Stimulated activated CD4-positive, alpha-beta T cell treated with anti-CD3 and anti-CD28 coated beads, Interleukin-4, amount 100 ng/mL, for 4 hours (primary cell): ENCODE measurements around the gene SFXN4.
A peak's percentile ranks its signal among the peaks of the same experiment; 100 is the strongest.
"Not testable (repeated sequence)": the region's sequence is repeated elsewhere in the genome, so short reads cannot be mapped to it uniquely, and the experiment has no call there.

ENCODE experiments used
- DNase-seq, 2 experiments: peaks; one replicate each; pipeline ENCODE4 v3.0.0-alpha.2; 2020

Gene SFXN4

GRCh38 chr10:119190353-119190752 is 24.8 kb upstream of the SFXN4 start:
- DNase-seq = no peak

GRCh38 chr10:119189811-119190282 is 24.3 kb upstream of the SFXN4 start:
- DNase-seq = no peak

GRCh38 chr10:119183664-119184412 is 18.3 kb upstream of the SFXN4 start:
- DNase-seq = no peak

GRCh38 chr10:119180850-119181400 is 15.4 kb upstream of the SFXN4 start:
- not testable (repeated sequence) for DNase-seq

GRCh38 chr10:119178372-119179119 is 13.0 kb upstream of the SFXN4 start, which contains the start of gene PRDX3:
Gene PRDX3, minus strand, starts transcription at chr10:119178812. Its CDS starts 22 bp downstream, at chr10:119178790.
- DNase-seq = peak; percentile 92 to 96

GRCh38 chr10:119177708-119178371 is 12.3 kb upstream of the SFXN4 start:
- DNase-seq = peak in 1 of 2 experiments; percentile 32

- no peak for DNase-seq
Measured at GRCh38 chr10:119176166-119176565, 10.7 kb upstream of the SFXN4 start.

GRCh38 chr10:119174109-119174508 is 8.6 kb upstream of the SFXN4 start:
- no peak for DNase-seq

GRCh38 chr10:119167041-119167440 is 1.5 kb upstream of the SFXN4 start:
- DNase-seq = no peak

- no peak for DNase-seq
Measured at GRCh38 chr10:119166564-119166963, 1.1 kb upstream of the SFXN4 start.

GRCh38 chr10:119166118-119166500 is 595 bp upstream of the SFXN4 start:
- DNase-seq = no peak

- no peak for DNase-seq
Measured at GRCh38 chr10:119162452-119163092, 2.9 kb downstream of the SFXN4 start.

- no peak for DNase-seq
Measured at GRCh38 chr10:119161680-119162451, 3.6 kb downstream of the SFXN4 start.

GRCh38 chr10:119159332-119159731 is 6.2 kb downstream of the SFXN4 start:
- no peak for DNase-seq

- no peak for DNase-seq
Measured at GRCh38 chr10:119153661-119154060, 11.9 kb downstream of the SFXN4 start.

GRCh38 chr10:119153041-119153440 is 12.5 kb downstream of the SFXN4 start:
- DNase-seq = no peak

GRCh38 chr10:119151601-119152000 is 13.9 kb downstream of the SFXN4 start:
- not testable (repeated sequence) for DNase-seq

GRCh38 chr10:119149729-119150128 is 15.8 kb downstream of the SFXN4 start:
- no peak for DNase-seq

GRCh38 chr10:119149157-119149556 is 16.4 kb downstream of the SFXN4 start:
- no peak for DNase-seq

GRCh38 chr10:119143657-119144056 is 21.9 kb downstream of the SFXN4 start:
- no peak for DNase-seq

GRCh38 chr10:119140603-119141245 is 24.8 kb downstream of the SFXN4 start:
- no peak for DNase-seq
